CD4-positive, alpha-beta T cell (primary cell): ENCODE measurements around the gene NR0B2. TPM values are rescaled to one million over a fixed set of nuclear protein-coding genes. Genes with fewer than 3 reads are reported as not detected.

Experiments used
- ATAC-seq: fragments of 200-7000 bp; cut with Tn5 transposase; one replicate; pipeline ENCODE4 v1.10.0; 2022; ENCODE audit warnings: mild to moderate bottlenecking; ENCODE audit not compliant: poor library complexity
- CTCF ChIA-PET: fragments of 350-600 bp; sonication (Branson Sonifier 250); formaldehyde crosslinking; loops from one replicate; lab custom pipeline; 2021; ENCODE audit warnings: antibody characterized with exemption, inconsistent platforms; lab: Charles Lee
- POLR2A ChIA-PET: fragments of 350-600 bp; sonication (Branson Sonifier 250); formaldehyde crosslinking; loops from one replicate; lab custom pipeline; 2021; ENCODE audit warnings: antibody characterized with exemption, inconsistent platforms; lab: Charles Lee
- DNase-seq, 14 experiments: peaks; one replicate each; pipeline ENCODE4 v3.0.0-alpha.2; 2013 to 2020; ENCODE audit warnings: mixed read lengths in 2 of 14
- H3K27ac ChIP-seq, 2 donors: one replicate each; pipeline versions ENCODE4 v1.5.1 to v1.7.0; 2013; ENCODE audit warnings: low read length in 2 of 2, low read depth in 1 of 2, mild to moderate bottlenecking in 1 of 2
- H3K27me3 ChIP-seq, 2 experiments: 1 replicate in 1 of 2; 2 replicates in 1 of 2; pipeline versions ENCODE4 v1.6.1 to v1.7.0; 2013; ENCODE audit warnings: low read length in 2 of 2, control low read depth in 1 of 2, mild to moderate bottlenecking in 1 of 2, moderate library complexity in 1 of 2; ENCODE audit not compliant: insufficient read depth in 2 of 2, control insufficient read depth in 1 of 2
- H3K36me3 ChIP-seq: one replicate; pipeline ENCODE4 v1.6.1; 2013; ENCODE audit warnings: low read length, control low read depth; ENCODE audit not compliant: insufficient read depth
- H3K4me1 ChIP-seq: one replicate; pipeline ENCODE4 v1.6.1; 2013; ENCODE audit warnings: low read length, control low read depth; ENCODE audit not compliant: insufficient read depth
- H3K4me3 ChIP-seq: one replicate; pipeline ENCODE4 v1.5.1; 2013; ENCODE audit warnings: mild to moderate bottlenecking, low read length, moderate library complexity
- H3K9me3 ChIP-seq, 2 experiments: 1 replicate in 1 of 2; 2 replicates in 1 of 2; pipeline versions ENCODE4 v1.6.1 to v1.7.0; 2013; ENCODE audit warnings: low read length in 2 of 2, mild to moderate bottlenecking in 2 of 2, control low read depth in 1 of 2, moderate library complexity in 1 of 2; ENCODE audit not compliant: control insufficient read depth in 1 of 2, insufficient read depth in 1 of 2
- H3K27ac Mint-ChIP-seq: one replicate; pipeline ENCODE4 v1.8.0; 2020; ENCODE audit warnings: mixed read lengths
- H3K27me3 Mint-ChIP-seq: one replicate; pipeline ENCODE4 v1.8.0; 2021; ENCODE audit warnings: mixed read lengths
- H3K36me3 Mint-ChIP-seq: one replicate; pipeline ENCODE4 v1.8.0; 2021; ENCODE audit warnings: low read depth, mixed read lengths
- H3K4me1 Mint-ChIP-seq: one replicate; pipeline ENCODE4 v1.8.0; 2021; ENCODE audit warnings: low read depth, mixed read lengths
- H3K4me3 Mint-ChIP-seq: one replicate; pipeline ENCODE4 v1.8.0; 2020; ENCODE audit warnings: mild to moderate bottlenecking, mixed read lengths
- H3K9me3 Mint-ChIP-seq: one replicate; pipeline ENCODE4 v1.8.0; 2020; ENCODE audit warnings: mixed read lengths
- intact Hi-C, 2 experiments: fragments of 100-400 bp; cut with DNase I in 1 of 2; cut with micrococcal nuclease in 1 of 2; formaldehyde crosslinking; loops; one replicate each; pipeline versions ENCODE4 v1.15.1 to v1.9.0; 2023 to 2025; cut with DNase I, micrococcal nuclease
- total RNA-seq, 174 experiments: library from RNA in 2 of 174; stranded (reverse) in 2 of 174; gene quantifications; one replicate each; pipeline ENCODE4 v1.2.3 and lab custom pipeline; 2021 to 2026
- TF ChIP-seq, protein P1 (sequence below): fragments of 200-600 bp; IDR thresholded peaks from one replicate; pipeline ENCODE4 v1.8.0; 2022; ENCODE audit warnings: antibody characterized with exemption, mild to moderate bottlenecking

NR0B2 gene
- total RNA-seq, 2 experiments from 2014 or later = not detected

DNA sequence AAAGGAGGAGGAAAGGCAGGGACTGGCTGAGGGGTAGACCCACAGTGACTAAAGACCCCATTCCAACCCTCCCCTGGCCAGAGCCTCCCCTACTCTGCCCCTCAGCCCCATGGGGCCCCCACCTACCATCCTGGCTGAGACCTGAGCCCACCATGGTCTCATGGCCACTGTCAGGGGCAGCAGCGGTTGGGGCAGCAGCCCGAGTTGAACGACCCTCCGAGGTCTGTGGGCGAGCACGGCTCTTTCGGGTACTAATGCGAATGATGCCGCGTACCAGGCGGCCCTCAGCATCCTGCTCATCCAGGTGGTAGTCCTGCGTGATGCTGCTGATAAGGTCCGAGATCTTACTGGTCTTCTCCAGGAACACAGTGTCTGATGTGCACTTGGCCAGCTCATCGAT lies 37.4 kb upstream of the NR0B2 start:
- no peaks in the 10 kb centered on the region for H3K4me1 ChIP-seq
- ATAC-seq (no peak), DNase-seq (no peak)
- POLR2A ChIA-PET = interaction anchor here (0.6 kb wide), 1 partner anchor 354 kb away, joined by 3 read pairs; no protein-coding TSS in a partner anchor
- no peak overlapping the region for H3K4me3 ChIP-seq
- Mint-ChIP-seq H3K4me1 (no peaks in the 10 kb centered on the region), H3K9me3 (no peaks in the 10 kb centered on the region), H3K4me3 (no peak overlapping the region), H3K36me3 (peaks cover 25% of the 10 kb centered on the region), H3K27me3 (no peaks in the 10 kb centered on the region), H3K27ac (no peak overlapping the region)
- H3K9me3 ChIP-seq = no peaks in the 10 kb centered on the region
- intact Hi-C loops = no loop called here
- H3K36me3 ChIP-seq = peaks cover 11% of the 10 kb centered on the region
- CTCF ChIA-PET = no interaction called here
- no peaks in the 10 kb centered on the region for H3K27me3 ChIP-seq
- no peak overlapping the region for H3K27ac ChIP-seq
- TF ChIP-seq, protein P1, sequence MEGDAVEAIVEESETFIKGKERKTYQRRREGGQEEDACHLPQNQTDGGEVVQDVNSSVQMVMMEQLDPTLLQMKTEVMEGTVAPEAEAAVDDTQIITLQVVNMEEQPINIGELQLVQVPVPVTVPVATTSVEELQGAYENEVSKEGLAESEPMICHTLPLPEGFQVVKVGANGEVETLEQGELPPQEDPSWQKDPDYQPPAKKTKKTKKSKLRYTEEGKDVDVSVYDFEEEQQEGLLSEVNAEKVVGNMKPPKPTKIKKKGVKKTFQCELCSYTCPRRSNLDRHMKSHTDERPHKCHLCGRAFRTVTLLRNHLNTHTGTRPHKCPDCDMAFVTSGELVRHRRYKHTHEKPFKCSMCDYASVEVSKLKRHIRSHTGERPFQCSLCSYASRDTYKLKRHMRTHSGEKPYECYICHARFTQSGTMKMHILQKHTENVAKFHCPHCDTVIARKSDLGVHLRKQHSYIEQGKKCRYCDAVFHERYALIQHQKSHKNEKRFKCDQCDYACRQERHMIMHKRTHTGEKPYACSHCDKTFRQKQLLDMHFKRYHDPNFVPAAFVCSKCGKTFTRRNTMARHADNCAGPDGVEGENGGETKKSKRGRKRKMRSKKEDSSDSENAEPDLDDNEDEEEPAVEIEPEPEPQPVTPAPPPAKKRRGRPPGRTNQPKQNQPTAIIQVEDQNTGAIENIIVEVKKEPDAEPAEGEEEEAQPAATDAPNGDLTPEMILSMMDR = no peak

- Histone ChIP-seq H3K4me3 (no peak overlapping the region), H3K4me1 (no peaks in the 10 kb centered on the region), H3K27me3 (no peaks in the 10 kb centered on the region), H3K27ac (no peak overlapping the region), H3K9me3 (no peaks in the 10 kb centered on the region), H3K36me3 (peaks cover 17% of the 10 kb centered on the region)
- ChIA-PET CTCF (no interaction called here), POLR2A (no interaction called here)
- H3K27me3 Mint-ChIP-seq = no peaks in the 10 kb centered on the region
- no peaks in the 10 kb centered on the region for H3K4me1 Mint-ChIP-seq
- peaks cover 31% of the 10 kb centered on the region for H3K36me3 Mint-ChIP-seq
- intact Hi-C loops = no loop called here
- H3K27ac Mint-ChIP-seq = no peak overlapping the region
- no peak for DNase-seq
- TF ChIP-seq, protein P1 = no peak
- no peak for ATAC-seq
- H3K9me3 Mint-ChIP-seq = no peaks in the 10 kb centered on the region
- no peak overlapping the region for H3K4me3 Mint-ChIP-seq
Observed at GRCh38 chr1:26950602-26951001, 36.8 kb upstream of the NR0B2 start.

DNA sequence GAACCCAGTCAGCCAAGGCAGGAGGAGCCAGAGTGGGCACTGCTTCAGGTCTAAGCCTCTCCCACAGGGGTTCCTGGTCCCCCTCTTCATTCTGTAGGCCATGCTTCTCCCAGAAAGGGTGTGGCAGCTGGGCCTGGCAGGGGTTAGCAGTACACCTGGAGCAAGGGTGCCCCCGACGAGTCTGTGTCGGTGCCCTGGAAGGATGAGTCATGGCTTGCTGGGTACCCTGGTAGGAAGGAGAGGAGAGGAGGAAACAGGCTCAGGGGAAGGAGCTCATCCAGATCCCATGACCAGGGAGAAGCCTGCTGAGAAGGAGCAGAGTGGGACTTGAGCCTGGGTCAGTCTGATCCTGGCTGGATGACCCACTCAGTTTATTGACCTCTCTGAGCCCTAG lies 36.1 kb upstream of the NR0B2 start:
- no peaks in the 10 kb centered on the region for H3K27me3 Mint-ChIP-seq
- no peak overlapping the region for H3K27ac ChIP-seq
- intact Hi-C loops = no loop called here
- no peaks in the 10 kb centered on the region for H3K9me3 ChIP-seq
- ATAC-seq (no peak), DNase-seq (no peak)
- H3K4me3 Mint-ChIP-seq = no peak overlapping the region
- TF ChIP-seq, protein P1 = no peak
- H3K4me1 Mint-ChIP-seq = no peaks in the 10 kb centered on the region
- no peaks in the 10 kb centered on the region for H3K9me3 Mint-ChIP-seq
- CTCF ChIA-PET = no interaction called here
- H3K4me3 ChIP-seq = no peak overlapping the region
- no peaks in the 10 kb centered on the region for H3K4me1 ChIP-seq
- H3K27ac Mint-ChIP-seq = no peak overlapping the region
- no peaks in the 10 kb centered on the region for H3K27me3 ChIP-seq
- peaks cover 23% of the 10 kb centered on the region for H3K36me3 ChIP-seq
- peaks cover 38% of the 10 kb centered on the region for H3K36me3 Mint-ChIP-seq
- POLR2A ChIA-PET = no interaction called here
